Measurements from ENCODE around the gene CEMIP2.

GRCh38 chr9:71663216-71663615 lies 105.1 kb downstream of the CEMIP2 start:
- TF ChIP-seq CTCF (IDR thresholded peaks at IDR 0.05): no peak
- no peak for TF ChIP-seq EP300 (IDR thresholded peaks at IDR 0.05)
